Measurements from ENCODE around the gene SLC12A5.

The SLC12A5 gene

DNA sequence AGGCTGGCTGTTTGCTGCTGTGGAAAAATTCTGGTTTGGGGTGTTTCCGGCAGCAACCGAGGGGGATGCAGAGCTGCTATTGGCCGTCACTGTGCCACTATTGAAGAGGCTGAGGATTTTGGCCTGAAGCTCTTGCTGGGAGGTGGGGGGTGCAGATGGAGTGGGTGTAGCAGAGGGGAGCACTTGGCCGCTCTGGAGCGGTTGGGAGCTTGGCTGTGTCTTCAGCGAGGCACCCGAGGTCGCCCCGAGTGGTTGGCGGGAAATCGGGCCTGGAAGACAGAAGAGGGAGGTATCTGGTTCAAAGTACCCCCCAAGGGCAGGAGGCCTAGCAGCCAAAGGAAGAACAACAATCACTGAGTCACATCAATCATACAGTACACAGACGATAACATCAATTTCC lies 33.6 kb downstream of the SLC12A5 start:
- no peak overlapping the region for H3K27ac Mint-ChIP-seq
- H3K9me3 Mint-ChIP-seq (ENCODE audit: low read depth): no peaks in the 10 kb centered on the region
- H3K4me3 Mint-ChIP-seq: no peak overlapping the region
- H3K4me1 Mint-ChIP-seq (ENCODE audit: low read depth): peaks cover 54% of the 10 kb centered on the region
- peaks cover 46% of the 10 kb centered on the region for H3K36me3 Mint-ChIP-seq
- peaks cover 5% of the 10 kb centered on the region for H3K27me3 Mint-ChIP-seq

- peaks cover 46% of the 10 kb centered on the region for H3K36me3 Mint-ChIP-seq
- H3K4me3 Mint-ChIP-seq: no peak overlapping the region
- peaks cover 52% of the 10 kb centered on the region for H3K4me1 Mint-ChIP-seq (ENCODE audit: low read depth)
- H3K27me3 Mint-ChIP-seq: peaks cover 5% of the 10 kb centered on the region
- H3K9me3 Mint-ChIP-seq (ENCODE audit: low read depth): no peaks in the 10 kb centered on the region
- H3K27ac Mint-ChIP-seq: no peak overlapping the region
Observed at GRCh38 chr20:46063151-46063550, 34.1 kb downstream of the SLC12A5 start.

GRCh38 chr20:46063652-46064054 lies 34.6 kb downstream of the SLC12A5 start:
- Mint-ChIP-seq H3K27ac (no peak overlapping the region), H3K27me3 (peaks cover 5% of the 10 kb centered on the region), H3K9me3 (ENCODE audit: low read depth) (no peaks in the 10 kb centered on the region), H3K36me3 (peaks cover 50% of the 10 kb centered on the region), H3K4me3 (no peak overlapping the region), H3K4me1 (ENCODE audit: low read depth) (peaks cover 50% of the 10 kb centered on the region)

- no peak overlapping the region for H3K4me3 Mint-ChIP-seq
- H3K9me3 Mint-ChIP-seq (ENCODE audit: low read depth): no peaks in the 10 kb centered on the region
- H3K27ac Mint-ChIP-seq: no peak overlapping the region
- H3K27me3 Mint-ChIP-seq: no peaks in the 10 kb centered on the region
- peaks cover 37% of the 10 kb centered on the region for H3K4me1 Mint-ChIP-seq (ENCODE audit: low read depth)
- peaks cover 49% of the 10 kb centered on the region for H3K36me3 Mint-ChIP-seq
Observed at GRCh38 chr20:46065006-46065405, 36.0 kb downstream of the SLC12A5 start.

- H3K4me1 Mint-ChIP-seq (ENCODE audit: low read depth): peaks cover 30% of the 10 kb centered on the region
- no peak overlapping the region for H3K27ac Mint-ChIP-seq
- H3K36me3 Mint-ChIP-seq: peaks cover 42% of the 10 kb centered on the region
- H3K4me3 Mint-ChIP-seq: no peak overlapping the region
- no peaks in the 10 kb centered on the region for H3K27me3 Mint-ChIP-seq
- no peaks in the 10 kb centered on the region for H3K9me3 Mint-ChIP-seq (ENCODE audit: low read depth)
Observed at GRCh38 chr20:46065691-46066090, 36.7 kb downstream of the SLC12A5 start.

DNA sequence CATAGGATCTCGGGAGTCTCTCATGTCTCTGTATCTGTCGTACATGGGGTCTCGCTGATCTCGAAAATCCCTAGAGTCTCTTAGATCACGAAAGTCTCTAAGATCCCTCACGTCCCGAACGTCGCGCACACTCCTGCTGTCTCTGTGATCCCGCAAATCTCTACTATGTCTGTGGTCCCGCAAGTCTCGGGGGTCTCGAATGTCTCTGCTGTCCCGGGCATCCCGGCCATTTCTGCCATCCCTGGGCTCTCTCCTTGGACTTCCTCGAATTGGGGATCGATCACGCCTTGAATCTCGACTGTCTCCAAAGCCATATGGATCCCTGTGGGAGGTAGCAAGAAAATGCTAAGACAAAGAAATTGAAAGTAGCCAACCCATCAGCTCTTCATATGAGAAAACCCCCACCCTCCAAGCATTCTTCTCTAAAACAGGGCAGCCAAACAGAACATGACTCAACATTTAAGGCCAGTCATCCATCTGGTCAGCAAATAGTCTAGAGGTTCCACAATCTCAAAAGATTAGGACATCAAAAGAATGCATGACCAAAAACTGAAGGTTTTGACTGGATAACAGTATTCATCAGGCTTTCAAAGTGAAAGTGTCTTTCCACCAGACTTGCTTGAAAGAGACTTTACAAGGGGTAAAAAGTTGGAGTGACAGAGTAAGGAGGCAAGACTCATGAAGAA lies 41.3 kb downstream of the SLC12A5 start:
- H3K27me3 Mint-ChIP-seq: no peaks in the 10 kb centered on the region
- peaks cover 19% of the 10 kb centered on the region for H3K36me3 Mint-ChIP-seq
- H3K4me1 Mint-ChIP-seq (ENCODE audit: low read depth): peaks cover 4% of the 10 kb centered on the region
- no peak overlapping the region for H3K27ac Mint-ChIP-seq
- H3K4me3 Mint-ChIP-seq: no peak overlapping the region
- no peaks in the 10 kb centered on the region for H3K9me3 Mint-ChIP-seq (ENCODE audit: low read depth)

GRCh38 chr20:46071573-46071972 lies 42.6 kb downstream of the SLC12A5 start:
- Mint-ChIP-seq H3K4me3 (no peak overlapping the region), H3K9me3 (ENCODE audit: low read depth) (no peaks in the 10 kb centered on the region), H3K36me3 (peaks cover 15% of the 10 kb centered on the region), H3K27ac (no peak overlapping the region), H3K27me3 (no peaks in the 10 kb centered on the region), H3K4me1 (ENCODE audit: low read depth) (peaks cover 4% of the 10 kb centered on the region)

DNA sequence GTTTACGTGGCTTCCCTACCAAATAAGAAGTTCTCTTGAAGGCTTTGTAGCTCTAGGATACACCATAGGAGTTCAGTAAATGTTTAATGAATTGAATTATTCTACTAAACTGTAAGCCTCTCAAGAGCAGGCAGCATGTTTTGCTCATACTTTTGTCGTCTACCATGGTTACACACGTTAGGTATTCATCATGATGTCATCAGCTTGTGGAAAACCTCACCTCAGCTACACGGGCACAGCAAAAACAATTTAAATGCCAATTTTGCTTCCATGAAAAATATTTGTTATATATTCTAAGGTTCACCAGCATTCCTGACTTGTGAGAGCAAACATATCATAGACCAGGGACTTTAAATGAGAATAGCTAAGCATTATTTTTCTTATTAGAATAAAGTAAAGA lies 44.0 kb downstream of the SLC12A5 start:
- Mint-ChIP-seq H3K4me3 (no peak overlapping the region), H3K4me1 (ENCODE audit: low read depth) (peaks cover 6% of the 10 kb centered on the region), H3K36me3 (peaks cover 10% of the 10 kb centered on the region), H3K9me3 (ENCODE audit: low read depth) (no peaks in the 10 kb centered on the region), H3K27ac (no peak overlapping the region), H3K27me3 (no peaks in the 10 kb centered on the region)

GRCh38 chr20:46073443-46073842 lies 44.4 kb downstream of the SLC12A5 start:
- Mint-ChIP-seq H3K36me3 (peaks cover 8% of the 10 kb centered on the region), H3K4me1 (ENCODE audit: low read depth) (peaks cover 6% of the 10 kb centered on the region), H3K27ac (no peak overlapping the region), H3K4me3 (no peak overlapping the region), H3K9me3 (ENCODE audit: low read depth) (no peaks in the 10 kb centered on the region), H3K27me3 (no peaks in the 10 kb centered on the region)

GRCh38 chr20:46074006-46074405 lies 45.0 kb downstream of the SLC12A5 start:
- no peak overlapping the region for H3K27ac Mint-ChIP-seq
- H3K27me3 Mint-ChIP-seq: no peaks in the 10 kb centered on the region
- H3K4me3 Mint-ChIP-seq: no peak overlapping the region
- H3K4me1 Mint-ChIP-seq (ENCODE audit: low read depth): peaks cover 6% of the 10 kb centered on the region
- H3K36me3 Mint-ChIP-seq: peaks cover 6% of the 10 kb centered on the region
- no peaks in the 10 kb centered on the region for H3K9me3 Mint-ChIP-seq (ENCODE audit: low read depth)

DNA sequence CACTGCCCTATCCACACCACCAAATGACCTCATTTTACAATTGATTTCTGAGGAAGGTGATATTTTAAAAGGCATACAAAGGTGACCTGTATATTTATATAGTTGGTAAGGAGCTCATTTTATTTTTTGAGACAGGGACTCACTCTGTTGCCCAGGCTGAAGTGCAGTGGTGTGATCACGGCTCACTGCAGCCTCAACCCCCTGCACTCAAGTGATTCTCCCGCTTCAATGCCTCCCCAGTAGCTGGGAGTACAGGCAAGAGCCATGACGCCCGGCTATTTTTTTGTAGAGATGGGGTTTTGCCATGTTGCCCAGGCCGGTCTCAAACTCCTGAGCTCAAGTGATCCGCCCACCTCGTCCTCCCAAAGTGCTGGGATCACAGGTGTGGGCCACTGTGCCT lies 47.8 kb downstream of the SLC12A5 start:
- Mint-ChIP-seq H3K4me3 (no peak overlapping the region), H3K9me3 (ENCODE audit: low read depth) (no peaks in the 10 kb centered on the region), H3K4me1 (ENCODE audit: low read depth) (peaks cover 20% of the 10 kb centered on the region), H3K27ac (no peak overlapping the region), H3K27me3 (no peaks in the 10 kb centered on the region), H3K36me3 (peaks cover 3% of the 10 kb centered on the region)

DNA sequence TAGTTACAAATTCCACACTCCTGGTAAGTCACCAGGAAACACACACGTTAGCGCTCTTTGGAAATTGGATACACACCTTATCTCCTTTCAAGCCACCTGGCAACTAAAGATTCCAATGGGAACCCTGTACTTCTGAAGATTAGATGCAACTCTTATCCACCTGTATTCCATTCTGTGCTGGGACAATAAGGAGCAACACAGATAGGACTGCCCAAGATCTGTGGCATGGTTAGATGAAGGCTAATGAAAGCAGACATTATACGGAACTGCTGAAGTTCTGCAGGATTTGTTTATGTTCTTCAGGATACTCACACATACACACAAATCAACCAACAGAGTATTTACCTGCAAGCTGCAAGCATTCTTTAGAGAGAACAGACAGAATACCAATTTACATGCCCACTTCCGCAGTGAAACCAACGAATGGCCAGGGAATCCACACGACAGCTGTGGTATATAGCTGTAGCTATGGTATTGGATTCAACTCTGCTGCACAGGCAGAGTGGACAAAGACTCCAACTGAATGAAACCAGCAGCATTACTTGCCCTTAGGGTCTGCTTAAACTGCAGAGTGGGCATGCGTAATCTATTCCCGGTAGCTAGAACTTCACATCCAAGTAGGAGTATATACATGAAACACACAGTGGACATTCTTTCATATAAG lies 48.8 kb downstream of the SLC12A5 start:
- H3K36me3 Mint-ChIP-seq: peaks cover 3% of the 10 kb centered on the region

DNA sequence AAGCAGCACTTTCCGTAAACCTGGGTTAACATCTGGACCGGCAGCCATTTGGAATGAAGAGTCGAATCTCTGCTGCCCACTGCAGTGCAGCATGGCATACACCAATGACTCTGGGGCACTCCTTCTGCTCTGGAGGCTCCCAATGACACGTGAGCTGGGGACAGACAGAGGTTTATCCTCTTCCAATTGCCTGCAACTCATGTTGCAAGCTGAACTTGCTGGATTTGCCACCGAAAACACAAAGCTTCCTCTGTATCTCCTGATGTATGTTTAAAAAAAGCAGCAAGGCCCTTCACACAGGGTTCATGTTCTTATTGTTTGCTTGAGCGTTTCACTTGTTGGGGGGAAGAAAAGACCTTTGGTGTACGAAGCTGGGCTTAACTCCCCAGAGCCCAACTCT lies 49.9 kb downstream of the SLC12A5 start:
- Mint-ChIP-seq H3K27me3 (no peaks in the 10 kb centered on the region), H3K4me1 (ENCODE audit: low read depth) (peaks cover 38% of the 10 kb centered on the region), H3K36me3 (peaks cover 3% of the 10 kb centered on the region), H3K4me3 (no peak overlapping the region), H3K27ac (no peak overlapping the region), H3K9me3 (ENCODE audit: low read depth) (no peaks in the 10 kb centered on the region)

More for the DNA sequence above, 48.8 kb downstream of the SLC12A5 start:
- Mint-ChIP-seq H3K4me1 (ENCODE audit: low read depth) (peaks cover 28% of the 10 kb centered on the region), H3K4me3 (no peak overlapping the region), H3K9me3 (ENCODE audit: low read depth) (no peaks in the 10 kb centered on the region), H3K27me3 (no peaks in the 10 kb centered on the region), H3K27ac (no peak overlapping the region)

- H3K4me3 Mint-ChIP-seq: no peak overlapping the region
- H3K27ac Mint-ChIP-seq: no peak overlapping the region
- no peaks in the 10 kb centered on the region for H3K27me3 Mint-ChIP-seq
- no peaks in the 10 kb centered on the region for H3K36me3 Mint-ChIP-seq
- no peaks in the 10 kb centered on the region for H3K9me3 Mint-ChIP-seq (ENCODE audit: low read depth)
- H3K4me1 Mint-ChIP-seq (ENCODE audit: low read depth): peaks cover 57% of the 10 kb centered on the region
Observed at GRCh38 chr20:46081074-46081473, 52.1 kb downstream of the SLC12A5 start.

DNA sequence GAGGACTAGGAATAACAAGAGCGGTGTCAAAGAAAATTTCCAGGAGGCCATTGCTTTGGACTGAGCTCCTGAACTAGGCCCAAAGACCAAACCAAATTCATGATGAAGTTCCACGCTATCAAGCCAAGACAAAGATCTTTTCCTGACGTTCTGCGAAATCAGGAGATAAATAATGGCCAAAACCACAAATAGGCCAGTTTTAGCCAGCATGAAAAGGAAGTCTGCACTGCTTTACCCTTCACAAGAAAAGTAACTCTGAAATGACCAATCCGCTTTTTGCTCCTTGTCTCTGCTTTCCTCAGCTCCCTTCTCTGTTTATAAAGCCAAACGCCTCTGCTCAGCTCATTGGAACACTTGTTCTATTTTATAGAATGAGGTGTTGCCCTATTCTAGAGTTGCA lies 54.1 kb downstream of the SLC12A5 start:
- H3K36me3 Mint-ChIP-seq: peaks cover under 1% of the 10 kb centered on the region
- H3K27me3 Mint-ChIP-seq: no peaks in the 10 kb centered on the region
- H3K4me3 Mint-ChIP-seq: no peak overlapping the region
- H3K9me3 Mint-ChIP-seq (ENCODE audit: low read depth): no peaks in the 10 kb centered on the region
- peak overlapping the region; percentile 58 for H3K27ac Mint-ChIP-seq
- H3K4me1 Mint-ChIP-seq (ENCODE audit: low read depth): peaks cover 73% of the 10 kb centered on the region

Measured in activated naive CD8-positive, alpha-beta T cell (primary cell).